H9 (cell line): Measurements from ENCODE around the gene C6orf120. TPM values are rescaled to one million over a fixed set of nuclear protein-coding genes. Genes with fewer than 3 reads are reported as not detected.

Experiments
- DNase-seq: peaks from one replicate; pipeline ENCODE4 v3.0.0-alpha.2; 2017
- H2AFZ ChIP-seq: one replicate; pipeline ENCODE4 v1.6.1; 2013; ENCODE audit warnings: mild to moderate bottlenecking, low read length, control low read depth, moderate library complexity
- H2AK5ac ChIP-seq: 2 replicates; pipeline ENCODE4 v1.6.1; 2013; ENCODE audit warnings: low read length, control low read depth, mixed read lengths; ENCODE audit not compliant: insufficient read length
- H2BK120ac ChIP-seq: one replicate; pipeline ENCODE4 v1.6.1; 2013; ENCODE audit warnings: low read depth, mild to moderate bottlenecking, low read length, control low read depth, inconsistent platforms; ENCODE audit not compliant: poor library complexity, severe bottlenecking
- H2BK12ac ChIP-seq: 2 replicates; pipeline ENCODE4 v1.6.1; 2013; ENCODE audit warnings: low read length, control low read depth, mixed read lengths, low read depth; ENCODE audit not compliant: insufficient read length
- H2BK15ac ChIP-seq: 2 replicates; pipeline ENCODE4 v1.6.1; 2013; ENCODE audit warnings: low read depth, low read length, control low read depth
- H2BK20ac ChIP-seq: one replicate; pipeline ENCODE4 v1.6.1; 2013; ENCODE audit warnings: low read depth, mild to moderate bottlenecking, low read length, control low read depth, inconsistent platforms; ENCODE audit not compliant: poor library complexity, severe bottlenecking
- H2BK5ac ChIP-seq: 2 replicates; pipeline ENCODE4 v1.6.1; 2013; ENCODE audit warnings: low read length, control low read depth, mixed read lengths; ENCODE audit not compliant: insufficient read length
- H3K14ac ChIP-seq: 2 replicates; pipeline ENCODE4 v1.6.1; 2013; ENCODE audit warnings: low read length, control low read depth; ENCODE audit not compliant: insufficient read depth
- H3K18ac ChIP-seq: 2 replicates; pipeline ENCODE4 v1.6.1; 2013; ENCODE audit warnings: low read depth, mild to moderate bottlenecking, mixed read lengths, low read length, control low read depth; ENCODE audit not compliant: insufficient read length
- H3K23ac ChIP-seq: 2 replicates; pipeline ENCODE4 v1.6.1; 2013; ENCODE audit warnings: low read length, control low read depth, mixed read lengths, low read depth; ENCODE audit not compliant: insufficient read length
- H3K23me2 ChIP-seq: 2 replicates; pipeline ENCODE4 v1.6.1; 2013; ENCODE audit warnings: low read depth, mild to moderate bottlenecking, mixed read lengths, low read length, control low read depth; ENCODE audit not compliant: insufficient read length, poor library complexity, severe bottlenecking
- H3K27ac ChIP-seq: 2 replicates; pipeline ENCODE4 v1.5.1; 2013; ENCODE audit warnings: low read length, control low read depth, mixed read lengths, low read depth; ENCODE audit not compliant: insufficient read length
- H3K27me3 ChIP-seq: 2 replicates; pipeline ENCODE4 v1.6.1; 2013; ENCODE audit warnings: low read length, control low read depth, inconsistent platforms; ENCODE audit not compliant: insufficient read depth
- H3K4ac ChIP-seq: 2 replicates; pipeline ENCODE4 v1.6.1; 2013; ENCODE audit warnings: low read depth, mild to moderate bottlenecking, control low read depth, inconsistent platforms, low read length, moderate library complexity
- H3K4me1 ChIP-seq: 2 replicates; pipeline ENCODE4 v1.6.1; 2013; ENCODE audit warnings: low read length, control low read depth, inconsistent platforms; ENCODE audit not compliant: insufficient read depth
- H3K4me2 ChIP-seq: 2 replicates; pipeline ENCODE4 v1.6.1; 2013; ENCODE audit warnings: low read length, control low read depth, mixed read lengths; ENCODE audit not compliant: insufficient read length, insufficient read depth
- H3K56ac ChIP-seq: 2 replicates; pipeline ENCODE4 v1.6.1; 2013; ENCODE audit warnings: low read depth, mild to moderate bottlenecking, mixed read lengths, low read length, control low read depth; ENCODE audit not compliant: insufficient read length
- H3K79me1 ChIP-seq: 2 replicates; pipeline ENCODE4 v1.6.1; 2013; ENCODE audit warnings: low read depth, mild to moderate bottlenecking, moderate library complexity, low read length, control low read depth, inconsistent platforms; ENCODE audit not compliant: insufficient read depth, poor library complexity, severe bottlenecking
- H3K79me2 ChIP-seq: 2 replicates; pipeline ENCODE4 v1.6.1; 2013; ENCODE audit warnings: low read length, control low read depth, inconsistent platforms; ENCODE audit not compliant: insufficient read depth
- H3K9ac ChIP-seq: 2 replicates; pipeline ENCODE4 v1.6.1; 2013; ENCODE audit warnings: low read length, control low read depth, mixed read lengths; ENCODE audit not compliant: insufficient read length; ENCODE audit errors: extremely low read depth
- H3K9me3 ChIP-seq: one replicate; pipeline ENCODE4 v1.6.1; 2013; ENCODE audit warnings: low read depth, low read length, inconsistent platforms; ENCODE audit not compliant: control insufficient read depth
- H3T11ph ChIP-seq: one replicate; pipeline ENCODE4 v1.6.1; 2013; ENCODE audit warnings: mild to moderate bottlenecking, low read length, control low read depth, inconsistent platforms
- H4K20me1 ChIP-seq: one replicate; pipeline ENCODE4 v1.6.1; 2013; ENCODE audit not compliant: control insufficient read depth, insufficient read length, insufficient read depth
- H4K5ac ChIP-seq: 2 replicates; pipeline ENCODE4 v1.6.1; 2013; ENCODE audit warnings: low read depth, mild to moderate bottlenecking, mixed read lengths, low read length, control low read depth; ENCODE audit not compliant: insufficient read length
- H4K8ac ChIP-seq: replicated peaks from 2 replicates; pipeline ENCODE4 v1.6.1; 2013; ENCODE audit warnings: low read length, control low read depth, mixed read lengths, low read depth; ENCODE audit not compliant: insufficient read length
- H4K91ac ChIP-seq: 2 replicates; pipeline ENCODE4 v1.6.1; 2013; ENCODE audit warnings: low read depth, mild to moderate bottlenecking, moderate library complexity, mixed read lengths, low read length, control low read depth; ENCODE audit not compliant: insufficient read length
- H3K27ac Mint-ChIP-seq, 3 experiments: 2 replicates in 2 of 3; 3 replicates in 1 of 3; pipeline ENCODE4 v1.8.0; 2020 to 2021; ENCODE audit warnings: mixed read lengths in 3 of 3, mild to moderate bottlenecking in 1 of 3, moderate library complexity in 1 of 3
- H3K27me3 Mint-ChIP-seq: 2 replicates; pipeline ENCODE4 v1.8.0; 2021; ENCODE audit warnings: low read depth, mild to moderate bottlenecking, moderate library complexity, mixed read lengths
- H3K36me3 Mint-ChIP-seq, 3 experiments: 2 replicates in 2 of 3; 3 replicates in 1 of 3; pipeline ENCODE4 v1.8.0; 2020 to 2021; ENCODE audit warnings: low read depth in 3 of 3, mixed read lengths in 3 of 3; ENCODE audit not compliant: insufficient read depth in 1 of 3
- H3K4me1 Mint-ChIP-seq, 2 experiments: 2 replicates each; pipeline ENCODE4 v1.8.0; 2020; ENCODE audit warnings: mixed read lengths in 2 of 2
- H3K4me3 Mint-ChIP-seq, 2 experiments: 2 replicates in 1 of 2; 3 replicates in 1 of 2; pipeline ENCODE4 v1.8.0; 2020 to 2021; ENCODE audit warnings: mild to moderate bottlenecking in 2 of 2, mixed read lengths in 2 of 2, moderate library complexity in 1 of 2
- H3K9me3 Mint-ChIP-seq, 2 experiments: 2 replicates in 1 of 2; 3 replicates in 1 of 2; pipeline ENCODE4 v1.8.0; 2020; ENCODE audit warnings: mild to moderate bottlenecking in 2 of 2, mixed read lengths in 2 of 2, moderate library complexity in 1 of 2
- WGBS: extraction: QIAGEN DNeasy Blood & Tissue Kit; methylation state at CpG from one replicate; pipeline ENCODE4 v1.1.7; 2013; ENCODE audit warnings: missing lambda C conversion rate, low lambda C conversion rate, mixed read lengths; ENCODE audit not compliant: insufficient read length; ENCODE audit errors: extremely low coverage; 5-methylcytosine and 5-hydroxymethylcytosine counted together
- total RNA-seq: library from RNA; stranded (reverse); gene quantifications from 2 replicates; pipeline ENCODE4 v1.2.1, GENCODE V29; 2021
- TF ChIP-seq, protein P1 (sequence below): fragments of 200-600 bp; sonication (generic); conservative IDR thresholded peaks from 3 replicates; pipeline ENCODE4 v1.8.0; 2021; ENCODE audit warnings: antibody characterized with exemption, mild to moderate bottlenecking

Gene C6orf120
- total RNA-seq, 1 experiment from 2014 or later, result 23.2 TPM

DNA sequence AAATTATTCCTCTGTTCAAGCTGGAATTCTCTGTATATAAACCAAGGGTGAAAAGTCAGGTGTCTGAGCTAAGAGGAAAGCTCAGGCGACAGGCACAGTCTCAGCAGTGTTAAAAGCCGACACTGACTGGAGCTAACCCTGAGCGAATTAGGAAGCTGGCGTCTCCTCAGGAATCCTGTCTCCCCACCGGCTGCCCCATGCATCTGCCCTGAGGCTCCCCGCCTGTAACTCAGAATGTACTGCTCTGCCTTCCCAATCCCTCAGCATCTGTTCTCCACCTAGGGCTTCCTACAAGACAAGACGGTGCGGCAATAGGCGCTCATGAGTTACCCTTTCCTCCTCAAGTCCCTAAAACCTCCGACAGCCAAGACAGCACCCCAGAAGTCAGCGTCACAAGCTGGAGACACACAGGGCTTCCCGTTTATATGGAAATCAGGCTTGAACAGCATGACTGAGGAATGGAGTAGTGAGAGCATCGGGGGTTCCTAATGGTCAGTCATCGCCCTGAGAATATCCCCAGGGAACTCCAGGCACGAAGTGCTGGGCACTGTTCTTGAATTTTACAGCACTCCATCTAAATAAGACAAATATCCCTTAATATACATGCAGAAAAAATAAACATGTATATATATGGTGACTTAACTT is 33.6 kb upstream of the C6orf120 start:
- TF ChIP-seq, protein P1, sequence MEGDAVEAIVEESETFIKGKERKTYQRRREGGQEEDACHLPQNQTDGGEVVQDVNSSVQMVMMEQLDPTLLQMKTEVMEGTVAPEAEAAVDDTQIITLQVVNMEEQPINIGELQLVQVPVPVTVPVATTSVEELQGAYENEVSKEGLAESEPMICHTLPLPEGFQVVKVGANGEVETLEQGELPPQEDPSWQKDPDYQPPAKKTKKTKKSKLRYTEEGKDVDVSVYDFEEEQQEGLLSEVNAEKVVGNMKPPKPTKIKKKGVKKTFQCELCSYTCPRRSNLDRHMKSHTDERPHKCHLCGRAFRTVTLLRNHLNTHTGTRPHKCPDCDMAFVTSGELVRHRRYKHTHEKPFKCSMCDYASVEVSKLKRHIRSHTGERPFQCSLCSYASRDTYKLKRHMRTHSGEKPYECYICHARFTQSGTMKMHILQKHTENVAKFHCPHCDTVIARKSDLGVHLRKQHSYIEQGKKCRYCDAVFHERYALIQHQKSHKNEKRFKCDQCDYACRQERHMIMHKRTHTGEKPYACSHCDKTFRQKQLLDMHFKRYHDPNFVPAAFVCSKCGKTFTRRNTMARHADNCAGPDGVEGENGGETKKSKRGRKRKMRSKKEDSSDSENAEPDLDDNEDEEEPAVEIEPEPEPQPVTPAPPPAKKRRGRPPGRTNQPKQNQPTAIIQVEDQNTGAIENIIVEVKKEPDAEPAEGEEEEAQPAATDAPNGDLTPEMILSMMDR, result no peak
- no peak overlapping the region for H2BK120ac ChIP-seq
- Mint-ChIP-seq H3K27me3 (no peaks in the 10 kb centered on the region), H3K9me3 (no peaks in the 10 kb centered on the region; a peak in 2 of 5 replicates), H3K27ac (peak overlapping the region in 2 of 3 experiments; percentile 7 to 90; a peak in 3 of 7 replicates), H3K4me3 (no peak overlapping the region), H3K4me1 (peaks cover 10 to 11% of the 10 kb centered on the region in 2 experiments), H3K36me3 (peaks cover 28 to 82% (median 60%) of the 10 kb centered on the region in 3 experiments)
- H3K4ac ChIP-seq, result no peak overlapping the region
- no peaks in the 10 kb centered on the region for H4K20me1 ChIP-seq
- no peak overlapping the region for H4K8ac ChIP-seq
- no peak overlapping the region for H3K23ac ChIP-seq
- no peak overlapping the region for H2BK5ac ChIP-seq
- no peak overlapping the region for H4K5ac ChIP-seq
- no peak overlapping the region for H2AFZ ChIP-seq
- H3K27ac ChIP-seq, result no peak overlapping the region
- H3K9me3 ChIP-seq, result no peaks in the 10 kb centered on the region
- no peak overlapping the region for H2BK15ac ChIP-seq
- no CpG with 5 or more reads among the region's 15 CpGs for WGBS
- H2BK12ac ChIP-seq, result no peak overlapping the region
- no peaks in the 10 kb centered on the region for H3K27me3 ChIP-seq
- no peak overlapping the region for H4K91ac ChIP-seq
- H2AK5ac ChIP-seq, result no peak overlapping the region
- H3K23me2 ChIP-seq, result no peaks in the 10 kb centered on the region
- no peak overlapping the region for H3K18ac ChIP-seq
- H3K4me2 ChIP-seq, result no peak overlapping the region
- H2BK20ac ChIP-seq, result no peak overlapping the region
- H3T11ph ChIP-seq, result no peak overlapping the region
- no peaks in the 10 kb centered on the region for H3K79me2 ChIP-seq
- no peak overlapping the region for H3K9ac ChIP-seq
- peak; percentile 25 for DNase-seq
- no peak overlapping the region; the same call in 1 of the 2 replicates for H3K14ac ChIP-seq
- H3K79me1 ChIP-seq, result no peaks in the 10 kb centered on the region
- H3K4me1 ChIP-seq, result no peaks in the 10 kb centered on the region
- no peak overlapping the region for H3K56ac ChIP-seq
